Activated CD4-positive, CD25-positive, alpha-beta regulatory T cell (primary cell): ENCODE data around the gene DPP6.

Experiments used
- DNase-seq, 4 experiments: peaks; one replicate each; lab custom pipeline; 2025; lab: John Stamatoyannopoulos, UW

Gene DPP6

GRCh38 chr7:154858836-154859537 lies 806.8 kb downstream of the DPP6 start:
- DNase-seq: no peak

DNA sequence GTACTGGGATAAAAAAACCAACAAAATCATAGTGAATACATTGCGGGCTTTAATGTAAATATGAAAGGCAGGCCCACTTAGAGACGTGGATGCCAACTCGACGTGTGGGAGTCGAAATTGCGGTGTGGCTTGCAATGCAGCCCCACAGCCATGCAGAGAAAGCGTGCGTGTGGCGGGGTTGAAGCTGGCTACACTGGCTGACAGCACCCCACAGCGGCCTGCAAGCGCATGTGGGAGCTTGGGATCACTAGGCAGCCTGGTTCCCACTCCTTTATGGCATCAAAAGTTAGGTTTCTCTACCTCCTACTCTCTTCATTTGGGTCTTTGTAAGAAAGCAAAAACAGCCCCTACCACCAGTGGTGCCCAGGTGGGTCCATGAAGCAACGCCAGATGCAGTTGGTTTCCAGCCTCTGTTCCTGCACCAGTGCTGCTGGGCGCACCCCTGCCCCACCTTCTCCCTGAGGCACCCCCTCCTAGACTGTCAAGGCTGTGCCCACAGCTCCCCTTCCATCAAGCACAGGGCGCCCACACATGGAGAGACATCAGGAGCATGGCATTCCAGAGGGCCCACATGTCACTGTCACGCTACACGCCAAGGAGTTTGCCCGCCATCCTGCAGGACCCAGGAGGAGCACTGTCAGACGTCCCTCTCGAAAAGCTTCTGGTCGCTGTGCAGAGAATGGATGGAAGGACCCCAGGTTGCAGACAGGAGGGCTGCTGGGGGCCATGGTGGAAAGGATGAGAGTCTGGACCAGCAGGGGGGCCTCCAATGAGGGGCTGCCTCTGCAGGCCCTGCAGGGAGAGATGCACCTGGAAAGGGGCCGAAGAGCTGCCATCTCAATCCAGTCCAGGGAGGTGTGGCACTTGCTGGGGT lies 807.8 kb downstream of the DPP6 start:
- DNase-seq: no peak

DNA sequence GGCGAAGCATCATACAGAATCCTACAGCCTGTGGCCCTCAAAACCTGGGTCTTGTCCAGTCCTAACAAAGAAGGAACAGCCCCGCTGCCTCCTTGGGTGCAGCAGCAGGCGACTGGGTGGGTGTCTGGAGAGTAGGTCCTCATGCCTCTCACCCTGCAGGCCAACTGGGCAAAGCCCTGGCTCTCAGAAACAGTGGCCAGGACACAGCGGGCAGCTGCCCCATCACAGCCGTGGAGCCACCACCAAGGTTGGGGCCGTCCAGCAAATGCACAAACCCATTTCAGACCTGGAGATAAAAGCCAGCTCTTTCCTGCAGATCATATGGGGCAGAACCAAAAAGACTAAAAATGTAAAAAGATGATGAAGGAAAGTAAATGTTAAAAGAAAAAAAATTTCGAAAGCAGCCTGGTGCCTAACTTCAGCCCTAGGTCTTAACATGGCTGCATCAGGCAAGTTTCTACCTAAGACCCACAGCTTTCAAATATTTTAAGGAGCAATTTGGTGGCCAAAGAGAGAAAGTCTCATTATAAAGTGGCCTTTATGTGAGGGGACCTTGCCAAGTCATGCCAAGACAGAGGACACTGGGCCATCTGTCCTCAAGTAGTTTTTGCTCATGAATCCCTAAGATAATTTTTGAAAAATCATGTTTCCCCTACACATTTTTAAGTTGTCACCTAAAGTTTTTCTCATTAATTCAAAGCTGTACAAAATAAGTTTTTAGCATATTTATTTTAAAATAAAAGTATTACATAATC lies 808.6 kb downstream of the DPP6 start:
- no peak for DNase-seq

DNA sequence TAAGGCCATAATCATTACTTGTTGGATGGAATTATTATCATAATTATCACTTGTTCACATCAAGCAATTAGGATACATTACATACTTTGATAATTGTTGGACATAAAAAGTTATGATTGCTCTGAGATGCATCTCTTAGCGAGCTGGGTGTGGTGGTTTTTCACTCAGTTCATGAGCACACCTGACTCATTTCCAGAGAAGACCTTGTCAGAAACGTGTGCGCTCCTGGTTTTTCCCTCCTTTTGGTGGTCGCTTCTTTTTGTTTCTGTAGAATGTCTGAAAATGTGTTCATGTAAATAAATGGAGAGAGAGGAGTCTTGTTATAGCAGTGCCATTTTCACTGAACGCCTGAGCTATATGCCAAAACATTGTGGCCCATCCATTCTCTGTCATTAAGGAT lies 809.4 kb downstream of the DPP6 start:
- no peak for DNase-seq

DNA sequence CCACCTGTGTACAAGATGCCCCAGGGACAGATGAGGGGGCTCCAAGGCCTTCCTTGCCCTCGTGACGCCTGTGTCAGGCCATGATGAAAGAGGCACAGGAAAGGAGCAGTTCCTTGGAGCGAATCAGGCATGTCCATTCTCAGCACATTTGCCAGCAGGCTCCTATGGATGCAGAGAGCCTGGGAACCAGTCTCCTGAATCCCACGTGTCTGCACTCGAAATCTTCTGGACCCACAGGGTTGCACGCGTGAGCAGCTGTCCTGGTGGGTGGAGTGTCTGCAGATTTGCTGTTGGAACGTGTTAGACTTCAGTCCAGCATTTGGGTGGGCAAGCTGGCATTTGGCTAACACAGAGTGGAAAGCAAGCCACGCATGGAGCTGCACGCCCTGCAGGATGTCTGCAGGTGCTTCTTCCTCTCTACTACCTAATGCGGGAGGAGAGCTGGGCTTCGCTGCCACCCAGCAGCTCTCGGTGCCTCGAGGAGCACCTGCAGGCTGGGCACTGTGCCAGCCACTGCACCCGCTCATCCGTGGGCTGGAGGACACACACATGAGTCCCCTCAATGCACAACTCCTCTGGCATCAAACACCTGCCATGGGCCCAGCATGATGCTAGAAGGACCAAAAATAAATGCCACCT lies 810.1 kb downstream of the DPP6 start:
- no peak for DNase-seq

DNA sequence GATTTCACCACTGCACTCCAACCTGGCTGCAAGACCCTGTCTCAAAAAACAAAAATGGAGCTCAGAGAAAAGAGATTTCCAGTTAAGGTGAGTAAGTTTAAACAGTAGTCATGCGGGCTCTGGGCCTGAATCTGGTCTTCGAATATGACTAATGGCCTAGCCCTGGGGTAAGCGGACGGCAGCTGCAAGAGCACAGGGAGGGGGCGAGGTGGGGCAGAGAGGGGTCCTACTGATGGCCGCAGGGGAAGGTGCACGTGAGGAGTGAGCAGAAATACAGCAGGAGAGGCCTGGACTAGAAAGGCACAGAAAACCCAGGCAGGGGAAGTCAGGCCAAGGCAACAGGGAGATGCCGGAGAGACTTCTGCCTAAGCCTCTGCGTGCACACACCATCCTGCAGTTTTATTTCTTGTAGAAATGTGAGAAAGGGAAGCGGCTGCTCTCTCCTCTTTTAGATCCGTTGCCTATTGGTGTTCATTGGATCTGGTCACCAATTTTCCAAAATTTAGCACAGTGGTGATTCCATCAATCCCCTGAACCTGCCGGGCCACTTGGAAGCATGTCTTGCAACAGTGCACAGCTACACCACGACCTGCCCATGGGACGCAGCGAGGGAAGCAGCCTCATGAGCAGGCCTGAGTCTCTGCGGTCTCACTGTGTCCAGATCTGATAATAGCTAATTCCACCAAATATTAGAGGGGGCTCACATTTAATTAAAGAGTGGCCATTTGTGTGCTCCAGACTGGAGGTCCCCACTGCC lies 811.7 kb downstream of the DPP6 start:
- DNase-seq: no peak

- DNase-seq: no peak
These were observed 812.3 kb downstream of the DPP6 start for GRCh38 chr7:154864523-154864891.

DNA sequence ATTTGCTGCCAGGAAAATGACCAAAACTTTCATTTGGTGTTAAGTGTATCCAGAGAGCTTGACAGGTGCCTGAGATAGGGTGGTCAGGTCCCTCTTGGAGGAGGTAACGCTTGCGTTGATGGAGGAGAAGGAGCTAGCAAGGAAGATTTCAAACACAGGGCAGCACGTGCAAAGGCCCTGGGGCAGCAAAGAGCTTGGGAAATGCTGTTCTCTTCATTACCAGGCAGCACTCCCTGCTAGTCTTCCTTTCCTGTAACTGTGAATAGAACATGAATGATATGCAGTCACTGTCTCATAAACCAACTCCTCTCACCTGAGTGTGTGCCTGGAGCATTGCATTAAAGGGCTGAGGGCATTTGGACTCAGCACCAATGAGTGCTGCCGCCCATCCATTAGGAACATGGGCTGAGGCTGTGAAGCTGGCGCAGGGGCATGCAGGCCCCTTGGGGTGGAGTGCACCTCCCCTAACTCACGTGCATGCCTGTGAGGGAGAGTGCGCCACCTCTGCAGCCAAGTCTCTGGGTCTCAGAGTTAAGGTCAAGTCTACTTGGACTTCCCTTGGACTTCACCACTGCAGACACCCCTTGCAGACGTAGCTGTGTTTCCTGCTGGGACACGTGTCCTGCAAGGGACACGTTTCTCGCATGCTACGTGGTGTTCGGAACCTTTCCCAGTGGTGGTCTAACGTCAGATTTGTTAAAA lies 813.9 kb downstream of the DPP6 start:
- DNase-seq: no peak

- DNase-seq: no peak
These were observed 814.9 kb downstream of the DPP6 start for GRCh38 chr7:154867068-154867467.

DNA sequence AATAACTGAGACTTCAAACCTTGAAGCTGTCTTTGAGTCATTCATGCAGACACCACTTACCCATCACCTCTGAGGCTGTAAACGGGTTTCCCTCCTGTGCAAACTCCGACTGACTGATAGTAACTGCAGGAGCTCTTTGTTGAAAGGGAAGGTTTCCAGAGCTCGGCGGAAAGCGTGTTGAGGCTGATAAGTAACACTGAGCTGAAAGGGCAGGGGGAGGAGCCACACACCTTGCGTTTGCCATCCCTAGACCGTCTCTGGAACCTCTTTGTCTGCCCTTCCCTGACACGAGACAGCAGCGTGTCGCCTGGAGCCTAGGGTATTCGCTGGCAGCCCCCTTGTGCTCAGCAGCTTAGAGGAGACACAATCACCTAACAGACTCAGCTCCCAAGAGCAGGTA lies 816.7 kb downstream of the DPP6 start:
- no peak for DNase-seq

DNA sequence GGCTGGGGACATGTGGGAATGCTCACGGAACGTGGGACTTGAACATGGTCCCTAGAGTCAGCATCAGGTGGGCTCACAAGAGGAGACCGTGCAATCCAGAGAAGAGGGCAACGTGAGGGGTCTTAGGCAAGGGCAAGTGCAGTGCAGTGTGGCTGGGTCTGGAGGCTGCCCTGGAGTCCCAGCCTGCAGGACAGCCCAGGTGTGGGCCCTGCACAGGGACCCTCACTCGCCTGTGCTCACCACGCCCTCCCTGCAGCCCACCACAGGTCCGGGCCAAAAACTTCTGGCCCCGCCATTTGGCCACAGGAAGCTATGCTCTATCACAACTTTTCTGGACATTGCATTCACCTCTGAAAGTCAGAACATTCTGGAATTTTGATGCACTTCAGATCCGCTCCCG lies 817.2 kb downstream of the DPP6 start:
- DNase-seq: no peak

DNA sequence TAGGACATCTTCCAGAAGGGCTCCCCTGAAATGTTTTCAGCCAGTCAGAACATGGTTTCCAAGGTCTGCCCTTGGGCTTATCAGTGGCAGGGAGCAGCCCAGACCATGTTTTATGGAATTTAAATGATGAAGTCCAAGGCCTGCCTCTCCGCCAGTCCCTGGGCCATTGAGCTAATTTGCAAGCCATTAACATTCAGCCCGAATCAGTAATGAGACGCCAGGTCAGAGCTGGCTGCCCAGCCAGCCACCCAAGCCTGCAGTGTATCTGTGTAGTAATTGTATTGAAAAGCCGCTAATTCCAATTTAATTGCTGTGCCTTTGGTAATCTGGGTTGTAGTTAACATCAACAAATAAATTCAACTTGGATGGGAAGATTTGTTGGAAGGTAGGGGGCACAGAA lies 819.3 kb downstream of the DPP6 start:
- DNase-seq: no peak

- no peak for DNase-seq
These were observed 819.9 kb downstream of the DPP6 start for GRCh38 chr7:154871928-154872750.

DNA sequence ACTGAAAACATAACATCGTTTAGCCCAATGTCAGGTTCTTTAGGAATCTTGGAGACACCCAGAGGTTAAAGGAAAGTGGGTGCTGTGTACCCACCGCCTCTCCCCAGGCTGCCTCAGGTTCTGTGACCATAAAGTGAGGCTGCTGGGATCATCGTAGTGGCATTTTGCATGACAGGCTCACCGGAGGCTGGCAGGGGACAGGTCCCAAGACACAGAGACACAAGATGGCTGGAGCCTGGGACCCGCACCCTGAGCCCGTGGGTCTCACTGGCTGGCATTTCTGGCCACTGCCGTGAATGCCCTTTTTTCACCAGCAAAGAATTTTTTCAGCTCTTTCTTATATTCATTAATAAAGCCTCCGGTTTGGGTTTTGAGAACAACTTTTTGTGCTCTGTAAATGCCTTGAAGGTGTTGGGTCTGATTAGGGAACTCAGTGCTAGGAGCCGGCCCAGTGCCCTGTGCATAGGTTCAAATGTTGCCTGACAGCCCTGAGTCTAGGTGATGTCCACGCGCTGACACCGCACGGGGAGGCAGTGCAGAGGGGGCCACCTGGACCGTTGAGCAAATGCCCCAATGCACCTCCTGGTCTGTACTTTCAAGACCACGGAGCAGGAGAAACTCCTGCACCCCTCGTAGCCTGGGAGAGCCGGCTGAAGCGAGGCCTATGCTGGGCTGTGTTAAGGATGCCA lies 820.8 kb downstream of the DPP6 start:
- no peak for DNase-seq

GRCh38 chr7:154873500-154874121 lies 821.4 kb downstream of the DPP6 start:
- DNase-seq: no peak

DNA sequence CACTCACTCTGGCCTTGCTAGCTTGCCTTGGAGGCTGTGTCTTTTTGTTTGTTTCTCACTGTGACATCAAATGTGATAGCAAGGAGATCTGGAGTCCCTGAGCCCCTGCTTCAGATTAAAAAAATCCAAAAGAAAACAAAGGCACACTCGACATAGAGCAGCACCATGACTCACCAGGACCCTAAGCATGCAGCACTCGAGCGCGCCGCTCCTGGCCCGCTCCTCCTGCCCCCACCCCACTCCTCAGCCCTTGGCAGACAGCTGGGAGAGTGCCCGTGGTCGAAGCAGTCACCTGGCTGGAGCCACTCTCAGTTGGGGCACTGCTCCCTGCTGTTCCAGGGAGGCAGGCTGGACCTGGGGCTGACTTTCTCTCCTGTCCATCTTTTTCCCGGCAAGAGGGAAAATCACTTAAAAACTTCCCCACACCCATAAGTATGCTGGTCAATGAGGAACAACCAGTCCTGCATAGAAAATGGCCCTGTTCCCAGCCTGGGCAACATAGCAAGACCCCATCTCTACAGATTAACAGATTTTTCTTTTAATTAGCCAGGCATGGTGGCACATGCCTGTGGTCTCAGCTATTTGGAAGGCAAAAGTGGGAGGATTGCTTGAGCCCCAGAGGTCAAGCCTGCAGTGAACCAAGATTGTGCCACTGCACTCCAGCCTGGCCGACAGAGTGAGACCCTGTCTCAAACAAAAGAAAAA lies 822.4 kb downstream of the DPP6 start:
- DNase-seq: no peak

DNA sequence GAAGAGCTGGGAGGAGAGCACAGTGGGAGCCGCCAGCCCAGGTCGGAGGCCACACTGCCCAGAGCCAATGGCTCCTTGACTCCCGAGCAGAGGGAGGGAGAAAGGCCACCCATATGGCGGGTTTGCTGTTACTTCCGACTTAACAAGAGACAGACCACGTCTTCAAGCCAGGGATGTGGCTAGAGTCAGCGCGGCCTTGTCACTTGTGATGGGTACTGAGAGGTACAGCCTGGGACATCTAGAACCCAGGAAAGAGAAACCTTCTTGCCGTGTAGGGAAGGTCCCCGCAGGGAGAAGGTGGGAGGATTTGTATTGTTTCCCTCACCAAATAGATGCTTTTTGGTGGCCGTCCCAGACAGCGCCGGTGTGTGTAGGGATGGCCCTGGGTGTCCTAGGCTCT lies 823.1 kb downstream of the DPP6 start:
- DNase-seq: no peak

DNA sequence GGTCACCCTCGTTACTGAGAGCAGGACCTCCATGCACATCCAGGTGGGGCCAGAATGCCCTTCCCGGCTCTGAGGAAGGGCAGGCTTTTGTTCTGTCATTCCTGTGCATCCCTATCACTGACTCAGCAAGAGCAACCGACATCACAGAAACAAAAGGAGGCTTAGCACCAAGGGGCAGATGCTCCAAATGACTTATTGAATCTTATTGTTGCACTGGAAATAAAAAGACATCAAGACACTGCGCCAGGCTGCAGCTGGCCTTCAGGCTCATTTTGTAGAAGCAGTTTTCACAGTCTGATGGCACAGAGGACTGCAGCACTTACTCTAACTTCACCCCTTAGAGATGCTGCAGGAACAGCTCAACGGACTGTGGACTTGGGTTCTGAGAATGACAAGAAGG lies 824.3 kb downstream of the DPP6 start:
- no peak for DNase-seq
